Esophagus muscularis mucosa (tissue), 4 donors: ENCODE results near the gene MCOLN1.

Experiments used
- EP300 ChIP-seq: sonication (generic); formaldehyde crosslinking; IDR thresholded peaks from one replicate; pipeline ENCODE4 v1.6.1; 2017; ENCODE audit warnings: antibody characterized with exemption
- POLR2A ChIP-seq: fragments of 450-650 bp; IDR thresholded peaks from one replicate; pipeline ENCODE4 v1.6.1; 2017; ENCODE audit warnings: antibody characterized with exemption, moderate library complexity, mild to moderate bottlenecking, low read depth
- POLR2AphosphoS5 ChIP-seq, 2 donors: sonication (generic); formaldehyde crosslinking; IDR thresholded peaks; one replicate each; pipeline ENCODE4 v1.6.1; 2017; ENCODE audit warnings: antibody characterized with exemption in 2 of 2
- TF ChIP-seq, protein P1 (sequence below), 3 experiments: fragments of 200-600 bp in 2 of 3; fragments of 450-650 bp in 1 of 3; sonication (generic) in 2 of 3; IDR thresholded peaks; one replicate each; pipeline ENCODE4 v1.5.1; 2017 to 2019; ENCODE audit warnings: antibody characterized with exemption in 3 of 3, mild to moderate bottlenecking in 2 of 3, moderate library complexity in 1 of 3

DNA sequence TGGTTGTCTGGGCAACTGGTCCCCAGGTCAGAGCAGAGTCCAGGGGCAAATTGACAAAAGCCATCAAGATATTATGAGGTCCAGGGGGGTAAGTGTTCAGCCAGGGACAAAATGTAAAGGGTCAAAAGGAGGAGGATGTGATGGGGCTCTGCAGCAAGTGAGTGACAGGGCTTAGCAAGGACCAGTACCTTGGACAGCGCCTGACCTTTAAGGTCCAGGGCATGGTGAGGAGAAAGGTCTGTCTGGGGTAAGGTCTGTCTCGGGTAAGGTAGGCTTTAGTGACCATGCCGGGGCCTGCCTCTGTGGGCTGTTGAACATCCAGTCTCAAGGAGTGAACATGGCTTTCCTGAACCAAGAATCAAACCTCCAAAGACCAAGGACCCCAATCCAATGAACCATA is 12.8 kb upstream of the MCOLN1 start:
- TF ChIP-seq, protein P1, sequence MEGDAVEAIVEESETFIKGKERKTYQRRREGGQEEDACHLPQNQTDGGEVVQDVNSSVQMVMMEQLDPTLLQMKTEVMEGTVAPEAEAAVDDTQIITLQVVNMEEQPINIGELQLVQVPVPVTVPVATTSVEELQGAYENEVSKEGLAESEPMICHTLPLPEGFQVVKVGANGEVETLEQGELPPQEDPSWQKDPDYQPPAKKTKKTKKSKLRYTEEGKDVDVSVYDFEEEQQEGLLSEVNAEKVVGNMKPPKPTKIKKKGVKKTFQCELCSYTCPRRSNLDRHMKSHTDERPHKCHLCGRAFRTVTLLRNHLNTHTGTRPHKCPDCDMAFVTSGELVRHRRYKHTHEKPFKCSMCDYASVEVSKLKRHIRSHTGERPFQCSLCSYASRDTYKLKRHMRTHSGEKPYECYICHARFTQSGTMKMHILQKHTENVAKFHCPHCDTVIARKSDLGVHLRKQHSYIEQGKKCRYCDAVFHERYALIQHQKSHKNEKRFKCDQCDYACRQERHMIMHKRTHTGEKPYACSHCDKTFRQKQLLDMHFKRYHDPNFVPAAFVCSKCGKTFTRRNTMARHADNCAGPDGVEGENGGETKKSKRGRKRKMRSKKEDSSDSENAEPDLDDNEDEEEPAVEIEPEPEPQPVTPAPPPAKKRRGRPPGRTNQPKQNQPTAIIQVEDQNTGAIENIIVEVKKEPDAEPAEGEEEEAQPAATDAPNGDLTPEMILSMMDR (IDR thresholded peaks at IDR 0.05), result no peak
- TF ChIP-seq POLR2AphosphoS5 (IDR thresholded peaks at IDR 0.05) (no peak), EP300 (no peak), POLR2A (no peak)
